Sigmoid colon (tissue), 4 donors: Measurements from ENCODE around the gene SLC6A18.

Source experiments
- CTCF ChIP-seq, 4 experiments: fragments of 450-650 bp in 3 of 4; fragments of 200-600 bp in 1 of 4; IDR thresholded peaks; one replicate each; pipeline ENCODE4 v1.5.1; 2016 to 2019; ENCODE audit warnings: antibody characterized with exemption in 4 of 4, mild to moderate bottlenecking in 3 of 4, moderate library complexity in 2 of 4
- EP300 ChIP-seq, 4 donors: sonication (generic); formaldehyde crosslinking; IDR thresholded peaks; one replicate each; pipeline ENCODE4 v1.6.1; 2017; ENCODE audit warnings: antibody characterized with exemption in 4 of 4

GRCh38 chr5:1255081-1255561 lies 29.9 kb downstream of the SLC6A18 start:
- TF ChIP-seq EP300 (IDR thresholded peaks at IDR 0.05) (no peak), CTCF (IDR thresholded peaks at IDR 0.05) (no peak)
